Panc1 (cell line): ENCODE data around the gene ELOVL6. TPM values are rescaled to one million over a fixed set of nuclear protein-coding genes. Genes with fewer than 3 reads are reported as not detected.

ENCODE experiments used
- ATAC-seq: fragments of 200-7000 bp; cut with Tn5 transposase; 2 replicates; pipeline ENCODE4 v1.9.1; 2020; ENCODE audit warnings: mild to moderate bottlenecking, moderate library complexity
- BruUV-seq: library from RNA; stranded (reverse); fragments of 400-500 nt; replicated peaks from 2 replicates; lab custom pipeline; 2021; lab: Mats Ljungman, UMichigan
- CTCF ChIA-PET: fragments of 300-600 bp; sonication (Branson Sonifier 250); formaldehyde crosslinking; loops from one replicate; lab custom pipeline; 2022; ENCODE audit warnings: antibody characterized with exemption; lab: Charles Lee
- POLR2A ChIA-PET: fragments of 300-600 bp; sonication (Branson Sonifier 250); formaldehyde crosslinking; loops from one replicate; lab custom pipeline; 2022; ENCODE audit warnings: antibody characterized with exemption; lab: Charles Lee
- DNase-seq: peaks from one replicate; pipeline ENCODE4 v3.0.0-alpha.2; 2010; ENCODE audit warnings: low read depth, low spot score
- H3K27ac ChIP-seq: 2 replicates; pipeline ENCODE4 v1.5.1; 2011; ENCODE audit warnings: mild to moderate bottlenecking, low read length, inconsistent platforms
- H3K27me3 ChIP-seq: fragments of 200-500 bp; sonication (Bioruptor generic); 2 replicates; pipeline ENCODE4 v1.6.0; 2014; ENCODE audit warnings: low read length, inconsistent platforms; ENCODE audit not compliant: control insufficient read depth, insufficient read depth
- H3K36me3 ChIP-seq: fragments of 200-500 bp; sonication (Bioruptor generic); 2 replicates; pipeline ENCODE4 v1.5.1; 2014; ENCODE audit warnings: inconsistent platforms, mild to moderate bottlenecking, low read length, moderate library complexity; ENCODE audit not compliant: control insufficient read depth, insufficient read depth
- H3K4me1 ChIP-seq: 2 replicates; pipeline ENCODE4 v1.5.1; 2011; ENCODE audit warnings: inconsistent platforms, mild to moderate bottlenecking, low read length, moderate library complexity; ENCODE audit not compliant: control insufficient read depth, insufficient read depth
- H3K4me3 ChIP-seq, 2 experiments: 2 replicates each; pipeline ENCODE4 v1.5.1; 2011 to 2012; ENCODE audit warnings: low read depth in 2 of 2, low read length in 2 of 2, mild to moderate bottlenecking in 2 of 2, inconsistent platforms in 1 of 2, moderate library complexity in 1 of 2
- H3K9me3 ChIP-seq: fragments of 200-500 bp; sonication (Bioruptor generic); 2 replicates; pipeline ENCODE4 v1.5.1; 2014; ENCODE audit warnings: low read depth, mild to moderate bottlenecking, inconsistent platforms, low read length, moderate library complexity; ENCODE audit not compliant: control insufficient read depth, insufficient read depth
- CTCF ChIP-seq: fragments of 450-650 bp; IDR thresholded peaks from 2 replicates; pipeline ENCODE4 v1.5.1; 2017; ENCODE audit warnings: mild to moderate bottlenecking
- POLR2AphosphoS5 ChIP-seq: IDR thresholded peaks from 2 replicates; pipeline ENCODE4 v1.6.1; 2012; ENCODE audit warnings: mild to moderate bottlenecking, low read depth, low read length, moderate library complexity
- REST ChIP-seq, 2 experiments: IDR thresholded peaks; 2 replicates each; pipeline ENCODE4 v1.6.1; 2011 to 2012; ENCODE audit warnings: low read depth in 2 of 2, control low read depth in 1 of 2, low read length in 1 of 2, mild to moderate bottlenecking in 1 of 2, moderate library complexity in 1 of 2; ENCODE audit not compliant: insufficient read depth in 1 of 2
- SIN3A ChIP-seq: IDR thresholded peaks from 2 replicates; pipeline ENCODE4 v1.6.1; 2012; ENCODE audit warnings: low read depth, mild to moderate bottlenecking, low read length, moderate library complexity, borderline replicate concordance; ENCODE audit not compliant: insufficient read depth
- TCF7L2 ChIP-seq: IDR thresholded peaks from 2 replicates; pipeline ENCODE4 v1.6.1; 2011; ENCODE audit warnings: mild to moderate bottlenecking, low read depth, low read length, inconsistent platforms
- in situ Hi-C: cut with HindIII; loops from 2 replicates; pipeline ENCODE4 v1.10.0; 2016; ENCODE audit warnings: low sequenced_read_pairs, low pct_unique_long_range_greater_than_20kb
- intact Hi-C: fragments of 100-400 bp; cut with micrococcal nuclease; formaldehyde crosslinking; loops from one replicate; pipeline ENCODE4 v1.10.0; 2022; ENCODE audit not compliant: unreplicated experiment
- total RNA-seq: library from RNA; stranded (reverse); gene quantifications from one replicate; pipeline ENCODE4 v1.2.1, GENCODE V29; 2021; ENCODE audit not compliant: unreplicated experiment

The ELOVL6 gene
- total RNA-seq, 1 experiment from 2014 or later, result 0.54 TPM

GRCh38 chr4:110184140-110184790 lies 14.2 kb downstream of the ELOVL6 start:
- in situ Hi-C loops, result no loop called here
- Histone ChIP-seq H3K36me3 (no peaks in the 10 kb centered on the region), H3K4me1 (no peaks in the 10 kb centered on the region), H3K27me3 (no peaks in the 10 kb centered on the region), H3K4me3 (no peak overlapping the region), H3K9me3 (no peaks in the 10 kb centered on the region), H3K27ac (no peak overlapping the region)
- POLR2A ChIA-PET, result interaction anchor here (0.7 kb wide), 1 partner anchor 361 kb away, joined by 6 read pairs; no protein-coding TSS in a partner anchor
- no peak for DNase-seq
- intact Hi-C loops, result no loop called here
- BruUV-seq, result no TSS peak
- ATAC-seq, result no peak
- CTCF ChIA-PET, result no interaction called here
- TF ChIP-seq CTCF, result no peak
- TF ChIP-seq POLR2AphosphoS5, result no peak
- no peak for TF ChIP-seq SIN3A
- no peak for TF ChIP-seq TCF7L2
- no peak for TF ChIP-seq REST (IDR thresholded peaks at IDR 0.05; ENCODE audit: insufficient read depth in 1 of 2, low read depth in 2 of 2, low read length in 1 of 2)

GRCh38 chr4:110183643-110184042 lies 14.8 kb downstream of the ELOVL6 start:
- Histone ChIP-seq H3K4me3 (no peak overlapping the region), H3K27me3 (no peaks in the 10 kb centered on the region), H3K4me1 (no peaks in the 10 kb centered on the region), H3K9me3 (no peaks in the 10 kb centered on the region), H3K36me3 (no peaks in the 10 kb centered on the region), H3K27ac (no peak overlapping the region)
- CTCF ChIA-PET, result no interaction called here
- ATAC-seq (no peak), DNase-seq (no peak)
- intact Hi-C loops (no loop called here), in situ Hi-C loops (no loop called here)
- BruUV-seq, result no TSS peak
- no peak for TF ChIP-seq TCF7L2
- TF ChIP-seq SIN3A, result no peak
- TF ChIP-seq POLR2AphosphoS5, result no peak
- no peak for TF ChIP-seq REST (IDR thresholded peaks at IDR 0.05; ENCODE audit: insufficient read depth in 1 of 2, low read depth in 2 of 2, low read length in 1 of 2)
- no peak for TF ChIP-seq CTCF
- POLR2A ChIA-PET, result interaction anchor here (0.7 kb wide), 1 partner anchor 361 kb away, joined by 6 read pairs; no protein-coding TSS in a partner anchor
